HFF-Myc (cell line): Measurements from ENCODE around the gene IL21.

Experiments
- DNase-seq: peaks from one replicate; pipeline ENCODE4 v3.0.0-alpha.2; 2011; ENCODE audit warnings: low read depth; ENCODE audit errors: extremely low read depth
- H3K4me3 ChIP-seq: replicated peaks from 2 replicates; pipeline ENCODE4 v1.5.1; 2011; ENCODE audit warnings: low read depth, mild to moderate bottlenecking, control low read depth, low read length
- CTCF ChIP-seq: IDR thresholded peaks from 2 replicates; pipeline ENCODE4 v1.5.1; 2012; ENCODE audit warnings: mild to moderate bottlenecking, low read depth, low read length, control low read depth; ENCODE audit errors: missing control alignments

IL21 gene

GRCh38 chr4:122604146-122604545 lies 16.7 kb downstream of the IL21 start:
- DNase-seq, result no peak
- TF ChIP-seq CTCF, result no peak
- no peak overlapping the region for H3K4me3 ChIP-seq

GRCh38 chr4:122603156-122603574 lies 17.7 kb downstream of the IL21 start:
- H3K4me3 ChIP-seq, result no peak overlapping the region
- no peak for TF ChIP-seq CTCF
- DNase-seq, result no peak

GRCh38 chr4:122602277-122603142 lies 18.4 kb downstream of the IL21 start:
- peak; percentile 63 for DNase-seq
- TF ChIP-seq CTCF, result peak; percentile 50
- no peak overlapping the region for H3K4me3 ChIP-seq

GRCh38 chr4:122591196-122591595 lies 29.7 kb downstream of the IL21 start:
- no peak for DNase-seq
- no peak overlapping the region for H3K4me3 ChIP-seq
- no peak for TF ChIP-seq CTCF

- no peak overlapping the region for H3K4me3 ChIP-seq
- no peak for DNase-seq
- TF ChIP-seq CTCF, result no peak
Observed at GRCh38 chr4:122588453-122589238, 32.2 kb downstream of the IL21 start.

GRCh38 chr4:122584519-122584918 lies 36.3 kb downstream of the IL21 start:
- H3K4me3 ChIP-seq, result no peak overlapping the region
- DNase-seq, result no peak
- no peak for TF ChIP-seq CTCF
